ENCODE results near the gene UACA.
"Not testable (repeated sequence)": the region's sequence is repeated elsewhere in the genome, so short reads cannot be mapped to it uniquely, and the experiment has no call there.

Gene UACA

GRCh38 chr15:70748281-70748747 lies 15.0 kb downstream of the UACA start:
- DNase-seq, result no peak

GRCh38 chr15:70746598-70746997 lies 16.8 kb downstream of the UACA start:
- not testable (repeated sequence) for DNase-seq

- DNase-seq, result no peak
Observed at GRCh38 chr15:70742928-70743327, 20.4 kb downstream of the UACA start.

GRCh38 chr15:70741677-70742293 lies 21.6 kb downstream of the UACA start:
- DNase-seq, result no peak

- no peak for DNase-seq
Observed at GRCh38 chr15:70741107-70741531, 22.2 kb downstream of the UACA start.

- DNase-seq, result not testable (repeated sequence)
Observed at GRCh38 chr15:70735040-70735439, 28.3 kb downstream of the UACA start.

- no peak for DNase-seq
Observed at GRCh38 chr15:70729164-70729563, 34.2 kb downstream of the UACA start.

- no peak for DNase-seq
Observed at GRCh38 chr15:70726753-70727152, 36.6 kb downstream of the UACA start.

- DNase-seq, result no peak
Observed at GRCh38 chr15:70723927-70724326, 39.4 kb downstream of the UACA start.

GRCh38 chr15:70723122-70723422 lies 40.3 kb downstream of the UACA start:
- no peak for DNase-seq

GRCh38 chr15:70722266-70723121 lies 40.9 kb downstream of the UACA start:
- DNase-seq, result no peak

GRCh38 chr15:70720228-70721016 lies 42.9 kb downstream of the UACA start:
- DNase-seq, result no peak

- DNase-seq, result no peak
Observed at GRCh38 chr15:70717237-70717793, 46.0 kb downstream of the UACA start.

- no peak for DNase-seq
Observed at GRCh38 chr15:70715840-70716485, 47.4 kb downstream of the UACA start.

- no peak for DNase-seq
Observed at GRCh38 chr15:70714565-70714964, 48.8 kb downstream of the UACA start.

- no peak for DNase-seq
Observed at GRCh38 chr15:70714015-70714414, 49.3 kb downstream of the UACA start.

GRCh38 chr15:70712271-70712670 lies 51.1 kb downstream of the UACA start:
- no peak for DNase-seq

GRCh38 chr15:70710714-70711113 lies 52.6 kb downstream of the UACA start:
- DNase-seq, result no peak

GRCh38 chr15:70708839-70709238 lies 54.5 kb downstream of the UACA start:
- no peak for DNase-seq

GRCh38 chr15:70707686-70708300 lies 55.6 kb downstream of the UACA start:
- DNase-seq, result no peak

GRCh38 chr15:70704731-70705130 lies 58.6 kb downstream of the UACA start:
- DNase-seq, result no peak

GRCh38 chr15:70704166-70704565 lies 59.2 kb downstream of the UACA start:
- DNase-seq, result no peak
